ENCODE results near the gene ETNPPL. TPM values are rescaled to one million over a fixed set of nuclear protein-coding genes. Genes with fewer than 3 reads are reported as not detected.

The ETNPPL gene
- total RNA-seq, 3 donors from 2014 or later (not counting 1 experiment from before 2014, with no cell fraction given): not detected

DNA sequence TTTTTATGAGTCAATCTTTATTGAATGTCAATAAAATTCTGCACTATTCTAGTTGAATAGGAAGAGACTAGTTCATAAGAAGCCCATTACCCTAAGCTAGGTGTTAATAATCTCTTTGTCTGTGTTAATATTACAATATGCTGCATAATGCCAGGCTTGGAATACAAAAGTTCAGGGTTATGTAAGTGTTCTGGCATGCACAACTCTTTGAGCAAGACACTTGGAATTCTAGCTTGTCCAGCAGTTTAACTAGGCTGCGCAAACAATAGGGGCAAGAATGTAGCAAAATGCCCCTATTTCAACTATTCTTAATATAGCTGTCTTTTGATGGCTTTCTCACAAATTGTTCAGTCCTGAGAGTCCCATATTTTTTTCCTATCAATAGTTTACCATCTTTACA is 31.3 kb upstream of the ETNPPL start:
- Mint-ChIP-seq H3K4me1 (no peaks in the 10 kb centered on the region), H3K27me3 (ENCODE audit: low read depth in 2 of 2) (no peaks in the 10 kb centered on the region), H3K9me3 (no peaks in the 10 kb centered on the region), H3K27ac (no peak overlapping the region), H3K4me3 (no peak overlapping the region), H3K36me3 (no peaks in the 10 kb centered on the region)
- TF ChIP-seq, protein P1, sequence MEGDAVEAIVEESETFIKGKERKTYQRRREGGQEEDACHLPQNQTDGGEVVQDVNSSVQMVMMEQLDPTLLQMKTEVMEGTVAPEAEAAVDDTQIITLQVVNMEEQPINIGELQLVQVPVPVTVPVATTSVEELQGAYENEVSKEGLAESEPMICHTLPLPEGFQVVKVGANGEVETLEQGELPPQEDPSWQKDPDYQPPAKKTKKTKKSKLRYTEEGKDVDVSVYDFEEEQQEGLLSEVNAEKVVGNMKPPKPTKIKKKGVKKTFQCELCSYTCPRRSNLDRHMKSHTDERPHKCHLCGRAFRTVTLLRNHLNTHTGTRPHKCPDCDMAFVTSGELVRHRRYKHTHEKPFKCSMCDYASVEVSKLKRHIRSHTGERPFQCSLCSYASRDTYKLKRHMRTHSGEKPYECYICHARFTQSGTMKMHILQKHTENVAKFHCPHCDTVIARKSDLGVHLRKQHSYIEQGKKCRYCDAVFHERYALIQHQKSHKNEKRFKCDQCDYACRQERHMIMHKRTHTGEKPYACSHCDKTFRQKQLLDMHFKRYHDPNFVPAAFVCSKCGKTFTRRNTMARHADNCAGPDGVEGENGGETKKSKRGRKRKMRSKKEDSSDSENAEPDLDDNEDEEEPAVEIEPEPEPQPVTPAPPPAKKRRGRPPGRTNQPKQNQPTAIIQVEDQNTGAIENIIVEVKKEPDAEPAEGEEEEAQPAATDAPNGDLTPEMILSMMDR (IDR thresholded peaks at IDR 0.05): no peak
- intact Hi-C loops (cut with micrococcal nuclease): no loop called here
- H3K9me3 ChIP-seq (ENCODE audit: control insufficient read depth, insufficient read depth, low read length): no peaks in the 10 kb centered on the region
- no peaks in the 10 kb centered on the region for H3K4me1 ChIP-seq (ENCODE audit: control insufficient read depth, insufficient read depth, low read length)
- H3K36me3 ChIP-seq (ENCODE audit: control insufficient read depth, insufficient read depth, low read length): no peaks in the 10 kb centered on the region
- DNase-seq (no peak), ATAC-seq (no peak)
- H3K27me3 ChIP-seq (ENCODE audit: control insufficient read depth, insufficient read depth, low read length): no peaks in the 10 kb centered on the region
- H3K27ac ChIP-seq (ENCODE audit: low read length): no peak overlapping the region
- WGBS (ENCODE audit: insufficient coverage): 92% methylated on average over 1 of the region's 1 CpG
- H3K4me3 ChIP-seq (ENCODE audit: low read length): no peak overlapping the region

DNA sequence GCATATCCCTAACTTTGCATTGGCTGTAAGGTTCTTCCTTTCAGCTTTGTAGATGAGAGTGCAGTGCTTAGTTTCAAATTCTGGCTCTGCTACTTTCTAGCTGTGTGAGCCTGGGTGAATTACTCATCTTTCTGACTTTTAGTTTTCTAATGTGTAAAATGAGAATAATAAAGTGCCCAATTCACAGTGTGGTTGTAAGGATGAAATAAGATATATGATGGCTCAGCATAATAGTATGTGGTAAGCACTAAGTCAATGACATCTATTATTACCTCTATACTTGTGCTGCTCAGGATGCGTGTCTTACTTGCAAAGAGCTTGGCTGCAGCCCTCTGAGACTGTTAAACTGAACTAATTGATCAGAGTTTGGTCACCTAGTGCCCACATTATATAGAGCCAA is 30.6 kb upstream of the ETNPPL start:
- no peak overlapping the region for H3K27ac Mint-ChIP-seq
- intact Hi-C loops (cut with micrococcal nuclease): no loop called here
- no peaks in the 10 kb centered on the region for H3K27me3 Mint-ChIP-seq (ENCODE audit: low read depth in 2 of 2)
- DNase-seq (no peak), ATAC-seq (no peak)
- H3K4me3 Mint-ChIP-seq: no peak overlapping the region
- H3K27me3 ChIP-seq (ENCODE audit: control insufficient read depth, insufficient read depth, low read length): no peaks in the 10 kb centered on the region
- no peaks in the 10 kb centered on the region for H3K36me3 ChIP-seq (ENCODE audit: control insufficient read depth, insufficient read depth, low read length)
- no peak overlapping the region for H3K27ac ChIP-seq (ENCODE audit: low read length)
- no peaks in the 10 kb centered on the region for H3K9me3 Mint-ChIP-seq
- WGBS (ENCODE audit: insufficient coverage): 86% methylated on average over 1 of the region's 1 CpG
- no peaks in the 10 kb centered on the region for H3K4me1 Mint-ChIP-seq
- no peaks in the 10 kb centered on the region for H3K36me3 Mint-ChIP-seq
- TF ChIP-seq, protein P1 (IDR thresholded peaks at IDR 0.05): no peak
- H3K4me1 ChIP-seq (ENCODE audit: control insufficient read depth, insufficient read depth, low read length): no peaks in the 10 kb centered on the region
- H3K9me3 ChIP-seq (ENCODE audit: control insufficient read depth, insufficient read depth, low read length): no peaks in the 10 kb centered on the region
- no peak overlapping the region for H3K4me3 ChIP-seq (ENCODE audit: low read length)

GRCh38 chr4:108788731-108789130 is 25.9 kb upstream of the ETNPPL start:
- ATAC-seq (no peak), DNase-seq (no peak)
- intact Hi-C loops (cut with micrococcal nuclease): no loop called here
- Histone ChIP-seq H3K9me3 (ENCODE audit: control insufficient read depth, insufficient read depth, low read length) (no peaks in the 10 kb centered on the region), H3K36me3 (ENCODE audit: control insufficient read depth, insufficient read depth, low read length) (no peaks in the 10 kb centered on the region), H3K4me1 (ENCODE audit: control insufficient read depth, insufficient read depth, low read length) (no peaks in the 10 kb centered on the region), H3K27me3 (ENCODE audit: control insufficient read depth, insufficient read depth, low read length) (no peaks in the 10 kb centered on the region), H3K27ac (ENCODE audit: low read length) (no peak overlapping the region), H3K4me3 (ENCODE audit: low read length) (no peak overlapping the region)
- Mint-ChIP-seq H3K36me3 (no peaks in the 10 kb centered on the region), H3K27ac (no peak overlapping the region), H3K27me3 (ENCODE audit: low read depth in 2 of 2) (peaks cover 0 to 3% of the 10 kb centered on the region in 2 donors), H3K4me3 (no peak overlapping the region), H3K9me3 (no peaks in the 10 kb centered on the region), H3K4me1 (no peaks in the 10 kb centered on the region)
- WGBS (ENCODE audit: insufficient coverage): 90% methylated on average over 9 of the region's 9 CpGs
- TF ChIP-seq, protein P1 (IDR thresholded peaks at IDR 0.05): no peak

- no peaks in the 10 kb centered on the region for H3K4me1 Mint-ChIP-seq
- H3K27me3 ChIP-seq (ENCODE audit: control insufficient read depth, insufficient read depth, low read length): no peaks in the 10 kb centered on the region
- H3K4me3 ChIP-seq (ENCODE audit: low read length): no peak overlapping the region
- H3K27ac ChIP-seq (ENCODE audit: low read length): no peak overlapping the region
- H3K4me3 Mint-ChIP-seq: no peak overlapping the region
- no peaks in the 10 kb centered on the region for H3K9me3 Mint-ChIP-seq
- no peaks in the 10 kb centered on the region for H3K36me3 ChIP-seq (ENCODE audit: control insufficient read depth, insufficient read depth, low read length)
- ATAC-seq: no peak
- H3K9me3 ChIP-seq (ENCODE audit: control insufficient read depth, insufficient read depth, low read length): no peaks in the 10 kb centered on the region
- no peak for DNase-seq
- TF ChIP-seq, protein P1 (IDR thresholded peaks at IDR 0.05): no peak
- no peaks in the 10 kb centered on the region for H3K36me3 Mint-ChIP-seq
- peaks cover 0 to 3% of the 10 kb centered on the region in 2 donors for H3K27me3 Mint-ChIP-seq (ENCODE audit: low read depth in 2 of 2)
- no peak overlapping the region for H3K27ac Mint-ChIP-seq
- 93% methylated on average over 16 of the region's 16 CpGs for WGBS (ENCODE audit: insufficient coverage)
- no peaks in the 10 kb centered on the region for H3K4me1 ChIP-seq (ENCODE audit: control insufficient read depth, insufficient read depth, low read length)
- intact Hi-C loops (cut with micrococcal nuclease): no loop called here
These were observed 24.9 kb upstream of the ETNPPL start for GRCh38 chr4:108787724-108788123.
